ENCODE data around the gene CCDC182.

DNA sequence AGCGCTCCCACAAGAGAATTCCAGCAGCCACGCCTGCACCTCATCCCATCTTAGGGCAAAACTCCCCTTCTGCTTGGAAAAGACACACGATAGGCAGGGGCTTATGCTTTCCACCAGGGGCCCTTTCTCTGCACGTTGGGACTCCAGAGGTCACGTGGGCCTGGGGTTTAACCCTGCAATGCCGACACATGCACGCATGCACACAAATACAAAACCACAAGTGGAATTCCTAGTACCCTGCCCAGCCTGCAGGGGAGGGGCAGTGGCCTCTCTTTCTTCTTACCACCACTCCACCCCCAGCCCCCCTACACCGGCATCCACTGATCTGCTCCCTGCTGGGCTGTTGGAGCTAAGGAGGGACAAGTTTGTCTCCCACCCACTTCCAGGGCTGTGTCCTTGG, 16.8 kb upstream of the CCDC182 start:
- TF ChIP-seq CTCF (IDR thresholded peaks at IDR 0.05): no peak
- no peak for TF ChIP-seq POLR2AphosphoS5 (IDR thresholded peaks at IDR 0.05)
- TF ChIP-seq POLR2A (IDR thresholded peaks at IDR 0.05): no peak
- no peak for TF ChIP-seq EP300 (IDR thresholded peaks at IDR 0.05)

All from sigmoid colon (tissue), 4 donors.